ENCODE measurements around the gene MYOM1. TPM values are rescaled to one million over a fixed set of nuclear protein-coding genes. Genes with fewer than 3 reads are reported as not detected.

The MYOM1 gene
- total RNA-seq, 4 donors from 2014 or later = 2.3 to 3.1 (median 3.1) TPM

- no peak overlapping the region for H3K27ac ChIP-seq
- no peaks in the 10 kb centered on the region for H3K36me3 ChIP-seq
- intact Hi-C loops (cut with DNase I) = loop anchor here (5.0 kb wide), 1 partner anchor 131 kb away; no protein-coding TSS in a partner anchor
- TF ChIP-seq POLR2A (IDR thresholded peaks at IDR 0.05) (no peak), CTCF (IDR thresholded peaks at IDR 0.05) (peak; percentile 22 to 69 (median 53))
- H3K4me3 ChIP-seq (replicated peaks in 1 of 3) = no peak overlapping the region
- H3K9me3 ChIP-seq = no peaks in the 10 kb centered on the region
- 49 to 51% methylated on average over 16 of the region's 16 CpGs for WGBS, 2 donors
- peaks cover 0 to 5% of the 10 kb centered on the region in 2 donors for H3K4me1 ChIP-seq
- no peaks in the 10 kb centered on the region for H3K27me3 ChIP-seq
- DNase-seq = peak; percentile 59 to 64
Observed at GRCh38 chr18:3062798-3063680, 156.7 kb downstream of the MYOM1 start.

- Histone ChIP-seq H3K36me3 (no peaks in the 10 kb centered on the region), H3K4me3 (replicated peaks in 1 of 3) (no peak overlapping the region), H3K9me3 (no peaks in the 10 kb centered on the region), H3K27me3 (no peaks in the 10 kb centered on the region), H3K27ac (peak overlapping the region in 1 of 3 donors; percentile 75), H3K4me1 (peaks cover 0 to 5% of the 10 kb centered on the region in 2 donors)
- no peak for DNase-seq
- TF ChIP-seq CTCF (IDR thresholded peaks at IDR 0.05) (no peak), POLR2A (IDR thresholded peaks at IDR 0.05) (no peak)
- intact Hi-C loops (cut with DNase I) = loop anchor here (5.0 kb wide), 1 partner anchor 129 kb away; no protein-coding TSS in a partner anchor
- WGBS, 2 donors = 91% methylated on average over 11 of the region's 11 CpGs
Observed at GRCh38 chr18:3061581-3062312, 158.0 kb downstream of the MYOM1 start.

GRCh38 chr18:3060667-3061580 lies 158.8 kb downstream of the MYOM1 start:
- 73 to 78% methylated on average over 15 of the region's 15 CpGs for WGBS, 2 donors
- Histone ChIP-seq H3K4me3 (replicated peaks in 1 of 3) (no peak overlapping the region), H3K4me1 (peaks cover 0 to 5% of the 10 kb centered on the region in 2 donors), H3K27ac (peak overlapping the region in 2 of 3 donors; percentile 75 to 77), H3K27me3 (no peaks in the 10 kb centered on the region), H3K9me3 (no peaks in the 10 kb centered on the region), H3K36me3 (no peaks in the 10 kb centered on the region)
- TF ChIP-seq CTCF (IDR thresholded peaks at IDR 0.05) (no peak), POLR2A (IDR thresholded peaks at IDR 0.05) (no peak)
- intact Hi-C loops (cut with DNase I) = loop anchor here (5.0 kb wide), 1 partner anchor 129 kb away; no protein-coding TSS in a partner anchor
- DNase-seq = peak in 1 of 2 donors; percentile 27

GRCh38 chr18:3059272-3059671 lies 160.5 kb downstream of the MYOM1 start:
- H3K4me1 ChIP-seq = peaks cover 0 to 5% of the 10 kb centered on the region in 2 donors
- no peaks in the 10 kb centered on the region for H3K9me3 ChIP-seq
- intact Hi-C loops (cut with DNase I) = loop anchor here (5.0 kb wide), 1 partner anchor 42 kb away; no protein-coding TSS in a partner anchor
- DNase-seq = no peak
- H3K27me3 ChIP-seq = no peaks in the 10 kb centered on the region
- peak overlapping the region; percentile 47 to 77 (median 75) for H3K27ac ChIP-seq
- 65 to 77% methylated on average over 3 of the region's 3 CpGs for WGBS, 2 donors
- no peak overlapping the region for H3K4me3 ChIP-seq (replicated peaks in 1 of 3)
- no peaks in the 10 kb centered on the region for H3K36me3 ChIP-seq
- TF ChIP-seq POLR2A (IDR thresholded peaks at IDR 0.05) (no peak), CTCF (IDR thresholded peaks at IDR 0.05) (no peak)

All from thyroid gland (tissue), 4 donors.